Stomach (tissue), 4 donors: ENCODE results near the gene SRGAP2.
"Not testable (repeated sequence)": the region's sequence is repeated elsewhere in the genome, so short reads cannot be mapped to it uniquely, and the experiment has no call there.

Source experiments
- CTCF ChIP-seq, 7 experiments: fragments of 450-650 bp in 4 of 7; fragments of 200-600 bp in 3 of 7; sonication (generic) in 3 of 7; IDR thresholded peaks; one replicate each; pipeline ENCODE4 v1.5.1; 2016 to 2019; ENCODE audit warnings: antibody characterized with exemption in 7 of 7, control low read depth in 2 of 7, mild to moderate bottlenecking in 1 of 7
- EP300 ChIP-seq: sonication (generic); formaldehyde crosslinking; IDR thresholded peaks from one replicate; pipeline ENCODE4 v1.6.1; 2017; ENCODE audit warnings: antibody characterized with exemption
- POLR2A ChIP-seq, 4 donors: fragments of 450-650 bp; IDR thresholded peaks; one replicate each; pipeline ENCODE4 v1.6.1; 2016; ENCODE audit warnings: antibody characterized with exemption in 4 of 4, control low read depth in 2 of 4, mild to moderate bottlenecking in 1 of 4, moderate library complexity in 1 of 4
- POLR2AphosphoS5 ChIP-seq, 3 donors: sonication (generic); formaldehyde crosslinking; IDR thresholded peaks; one replicate each; pipeline ENCODE4 v1.6.1; 2016; ENCODE audit warnings: antibody characterized with exemption in 3 of 3

- TF ChIP-seq CTCF (IDR thresholded peaks at IDR 0.05) = peak in 1 of 7 experiments; percentile 19
- not testable (repeated sequence) for TF ChIP-seq POLR2AphosphoS5 (IDR thresholded peaks at IDR 0.05); POLR2A (IDR thresholded peaks at IDR 0.05); EP300
Measured at GRCh38 chr1:206174182-206174868, 29.0 kb upstream of the SRGAP2 start.
